ENCODE measurements around the gene AKTIP. TPM values are rescaled to one million over a fixed set of nuclear protein-coding genes. Genes with fewer than 3 reads are reported as not detected.

AKTIP gene
- polyA plus RNA-seq, 1 donor, result 31.3 TPM

- Histone ChIP-seq H3K4me3 (ENCODE audit: low read length) (no peak overlapping the region), H3K27ac (ENCODE audit: low read length) (no peak overlapping the region), H3K4me1 (ENCODE audit: control insufficient read depth, insufficient read depth, low read length) (no peaks in the 10 kb centered on the region), H3K9me3 (ENCODE audit: control insufficient read depth, low read depth, low read length) (no peaks in the 10 kb centered on the region), H3K27me3 (ENCODE audit: control insufficient read depth, insufficient read depth, low read length) (no peaks in the 10 kb centered on the region), H3K36me3 (ENCODE audit: control insufficient read depth, insufficient read depth, low read length) (peaks cover 33% of the 10 kb centered on the region)
- DNase-seq, result no peak
- WGBS (ENCODE audit: insufficient coverage, low lambda C conversion rate), result no CpG with 5 or more reads among the region's 5 CpGs
These were observed 57.5 kb downstream of the AKTIP start for GRCh38 chr16:53445534-53445933.

Other genes starting within 250 kb of the AKTIP start
- 67.0 TPM for gene RBL2, start 68.7 kb downstream of the AKTIP start, polyA plus RNA-seq
- gene RPGRIP1L, start 200.7 kb upstream of the AKTIP start, polyA plus RNA-seq, result 6.4 TPM
- gene FTO, start 200.9 kb upstream of the AKTIP start, polyA plus RNA-seq, result 43.1 TPM

Measured in large intestine (tissue), 3 donors.